Kidney tubule cell (primary cell): ENCODE data around the gene SLC24A3.

Source experiments
- DNase-seq: peaks from one replicate; pipeline ENCODE4 v3.0.0-alpha.2; 2018; ENCODE audit warnings: low spot score

Gene SLC24A3

GRCh38 chr20:19271879-19272651 lies 59.6 kb downstream of the SLC24A3 start:
- no peak for DNase-seq

- DNase-seq = no peak
Observed at GRCh38 chr20:19272976-19273654, 60.7 kb downstream of the SLC24A3 start.

- no peak for DNase-seq
Observed at GRCh38 chr20:19274001-19274400, 61.6 kb downstream of the SLC24A3 start.

GRCh38 chr20:19274412-19275015 lies 62.1 kb downstream of the SLC24A3 start:
- DNase-seq = no peak

- no peak for DNase-seq
Observed at GRCh38 chr20:19275038-19275629, 62.7 kb downstream of the SLC24A3 start.

- no peak for DNase-seq
Observed at GRCh38 chr20:19275630-19276071, 63.2 kb downstream of the SLC24A3 start.

- no peak for DNase-seq
Observed at GRCh38 chr20:19277381-19277780, 64.9 kb downstream of the SLC24A3 start.

GRCh38 chr20:19283490-19284025 lies 71.1 kb downstream of the SLC24A3 start:
- DNase-seq = no peak

GRCh38 chr20:19284400-19285178 lies 72.1 kb downstream of the SLC24A3 start:
- DNase-seq = no peak

- DNase-seq = no peak
Observed at GRCh38 chr20:19285436-19285835, 73.0 kb downstream of the SLC24A3 start.

- no peak for DNase-seq
Observed at GRCh38 chr20:19288061-19288460, 75.6 kb downstream of the SLC24A3 start.

- DNase-seq = no peak
Observed at GRCh38 chr20:19288636-19289035, 76.2 kb downstream of the SLC24A3 start.

- DNase-seq = no peak
Observed at GRCh38 chr20:19289451-19289850, 77.0 kb downstream of the SLC24A3 start.

GRCh38 chr20:19291024-19291817 lies 78.8 kb downstream of the SLC24A3 start:
- no peak for DNase-seq

- DNase-seq = no peak
Observed at GRCh38 chr20:19291818-19292132, 79.3 kb downstream of the SLC24A3 start.

GRCh38 chr20:19292254-19292653 lies 79.8 kb downstream of the SLC24A3 start:
- no peak for DNase-seq

- DNase-seq = no peak
Observed at GRCh38 chr20:19295076-19295475, 82.6 kb downstream of the SLC24A3 start.

GRCh38 chr20:19298652-19299051 lies 86.2 kb downstream of the SLC24A3 start:
- no peak for DNase-seq

- DNase-seq = no peak
Observed at GRCh38 chr20:19300395-19300794, 88.0 kb downstream of the SLC24A3 start.

GRCh38 chr20:19301142-19301541 lies 88.7 kb downstream of the SLC24A3 start:
- DNase-seq = no peak

- no peak for DNase-seq
Observed at GRCh38 chr20:19301843-19302242, 89.4 kb downstream of the SLC24A3 start.
